Islet of Langerhans (tissue), 1 donor: Measurements from ENCODE around the gene CD52.

Source experiments
- FAIRE-seq: peaks from one replicate; lab custom pipeline; 2011; peaks lifted over from hg19 to GRCh38; lab: Jason Lieb, UNC

CD52 gene

DNA sequence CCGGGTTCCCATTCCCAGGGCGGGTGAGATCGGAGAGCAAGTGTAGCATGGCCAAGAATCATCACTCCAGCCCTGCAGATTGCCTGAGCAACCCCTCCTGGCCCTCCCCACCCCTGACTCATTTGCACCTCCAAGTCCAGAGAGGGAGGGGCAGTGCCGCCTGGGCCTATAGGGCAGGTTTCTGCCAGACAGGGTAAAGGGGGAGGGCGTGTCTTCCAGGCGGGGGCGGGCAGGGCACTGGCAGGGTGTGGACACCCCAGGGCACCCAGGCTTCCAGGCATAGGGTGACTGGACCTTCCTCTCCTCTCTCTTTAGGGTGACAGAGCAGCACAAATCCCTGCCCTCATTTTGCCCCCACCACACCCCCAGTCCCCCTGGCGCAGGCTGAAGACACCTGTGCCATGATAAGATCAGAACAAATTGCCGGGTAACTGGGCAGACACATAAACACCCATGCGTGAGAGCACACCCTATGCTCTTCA is 39.4 kb downstream of the CD52 start:
- FAIRE-seq = no peak

DNA sequence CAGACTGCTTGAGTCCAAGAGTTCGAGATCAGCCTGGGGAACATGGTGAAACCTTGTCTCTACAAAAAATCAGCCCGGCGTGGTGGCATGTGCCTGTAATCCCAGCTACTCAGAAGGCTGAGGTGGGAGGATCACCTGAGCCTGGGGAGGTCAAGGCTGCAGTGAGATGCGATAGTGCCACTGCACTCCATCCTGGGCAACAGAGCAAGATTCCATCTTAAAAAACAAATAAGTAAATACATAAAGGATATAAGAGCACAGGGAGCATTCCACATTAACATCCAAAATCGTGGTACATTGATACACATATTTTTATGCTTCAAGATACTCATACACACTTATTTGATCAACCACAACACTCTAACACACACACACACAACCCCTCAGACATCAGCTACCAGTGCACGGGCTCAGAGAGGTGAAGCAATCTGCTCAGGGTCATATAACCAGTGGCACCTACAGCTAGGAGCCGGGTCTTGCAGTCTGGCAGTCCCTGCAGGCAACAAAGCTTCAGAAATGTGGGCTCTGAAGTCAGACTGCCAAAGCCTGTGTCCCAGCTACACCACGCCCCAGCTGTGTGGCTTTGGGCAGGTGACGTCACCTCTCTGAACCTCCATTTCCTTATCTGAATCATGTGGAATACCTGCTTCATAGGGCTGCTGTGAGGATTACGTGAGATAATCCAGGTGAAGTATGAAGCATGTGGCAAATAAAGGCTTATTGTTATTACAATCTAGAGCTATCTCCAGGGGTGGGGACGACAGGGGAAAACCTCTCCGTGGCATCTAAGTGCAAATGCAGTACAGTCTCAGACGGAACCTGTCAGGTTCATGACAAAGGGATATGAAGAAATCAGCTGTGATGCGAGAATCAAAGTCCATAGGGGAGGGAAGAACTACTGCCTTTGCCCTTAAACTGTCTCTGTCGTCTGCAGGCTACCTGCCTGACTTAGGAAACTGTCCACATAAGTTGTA is 40.9 kb downstream of the CD52 start:
- FAIRE-seq = no peak

DNA sequence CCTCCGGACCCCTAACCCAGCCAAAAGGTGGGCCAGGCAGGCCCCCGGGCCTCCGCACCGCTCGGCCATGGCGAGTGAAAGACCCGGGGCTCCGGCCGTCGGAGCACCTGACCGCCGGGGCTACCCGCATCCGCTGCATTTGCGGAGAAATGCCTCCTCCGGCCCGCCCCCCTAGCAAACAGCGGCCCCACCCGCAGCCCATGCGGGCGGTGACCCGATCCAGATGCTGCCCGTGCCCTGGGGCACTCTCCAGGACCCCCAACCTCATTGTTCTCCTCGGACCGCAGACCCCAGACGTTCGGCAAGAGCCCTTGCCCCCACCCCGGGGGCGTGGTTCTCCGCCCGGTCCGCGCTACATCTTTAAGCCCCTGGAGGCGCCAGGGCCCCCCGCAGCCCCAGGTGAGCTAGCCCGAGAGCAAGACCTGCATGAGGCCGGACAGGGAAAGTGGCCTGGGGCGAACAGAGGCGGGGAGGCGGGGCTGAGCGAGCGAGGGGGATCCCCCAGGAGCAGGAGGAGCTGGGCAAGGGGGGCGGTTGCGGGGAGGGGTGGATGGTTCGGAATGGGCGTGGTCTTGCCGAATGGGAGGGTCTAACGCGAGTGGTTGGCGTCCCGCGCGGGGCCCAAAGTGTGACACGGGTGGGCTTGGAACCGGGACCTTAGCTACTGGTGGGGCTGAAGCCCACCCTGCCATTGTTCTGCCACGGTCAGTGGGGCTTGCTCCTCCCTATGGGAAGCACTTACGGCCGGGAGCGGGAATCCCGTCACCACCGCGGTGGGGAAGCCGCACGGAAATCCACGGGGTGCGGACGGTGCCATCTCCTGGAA is 42.4 kb downstream of the CD52 start:
- FAIRE-seq = no peak

DNA sequence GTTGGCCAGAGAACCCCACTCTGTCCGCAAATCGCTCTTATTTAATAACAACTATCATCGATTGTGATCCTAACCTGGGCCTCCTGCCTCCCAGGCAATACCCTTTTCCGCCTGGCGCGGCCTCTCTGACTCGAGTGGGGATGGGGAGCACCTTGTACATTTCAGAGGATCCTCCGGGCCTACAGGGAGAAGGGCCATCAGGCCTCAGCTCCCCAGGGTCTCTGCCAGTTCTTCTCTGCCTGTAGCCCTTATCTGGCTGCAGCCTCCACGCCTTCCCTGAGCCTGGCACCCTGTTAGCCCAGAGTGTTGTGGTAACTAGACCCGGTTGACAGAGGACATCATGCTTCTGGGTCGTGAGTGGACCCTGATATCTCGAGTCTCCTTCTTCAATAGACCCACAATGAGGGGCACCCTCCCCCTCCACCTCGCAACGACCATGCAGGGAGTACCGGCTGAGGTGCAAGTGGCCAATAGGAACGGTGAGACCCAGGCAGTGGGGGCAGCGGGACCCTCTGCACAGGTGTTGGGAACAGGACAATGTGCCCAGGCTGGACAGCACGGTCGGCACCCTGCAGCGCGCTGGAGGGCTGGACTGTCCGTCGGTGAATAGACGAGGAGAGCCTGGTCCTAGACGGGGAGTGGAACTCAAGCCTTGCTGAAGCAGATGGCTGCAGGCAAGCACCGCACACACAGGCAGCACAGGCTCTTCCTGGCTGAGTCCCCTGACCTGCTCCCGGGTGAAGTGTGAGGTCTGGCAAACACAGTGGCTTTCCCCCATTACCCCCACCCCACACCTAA is 43.2 kb downstream of the CD52 start:
- FAIRE-seq = no peak

DNA sequence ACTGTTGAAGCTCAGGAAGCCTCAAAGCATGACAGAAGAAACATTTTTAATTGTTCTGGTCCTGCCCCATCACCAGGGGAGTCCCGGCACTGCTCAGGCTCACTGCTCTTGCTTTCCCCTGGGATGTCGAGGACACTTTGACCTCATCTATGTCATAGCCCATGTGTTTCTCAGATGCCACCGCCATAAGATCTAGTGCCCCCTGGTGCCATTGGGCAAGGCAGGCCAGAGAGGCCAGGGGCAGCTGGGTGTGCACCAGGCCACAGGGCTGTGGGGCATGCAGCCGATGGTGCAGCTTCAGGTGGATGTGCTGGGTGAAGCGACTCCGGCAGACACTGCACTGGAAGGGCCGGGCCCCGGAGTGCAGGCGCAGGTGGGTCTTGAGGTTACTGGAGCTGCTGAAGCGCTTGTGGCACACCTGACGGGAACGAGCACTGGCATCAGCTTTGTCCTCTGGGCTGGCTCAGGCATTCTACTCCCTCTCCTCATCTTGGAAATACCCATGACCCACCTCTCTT is 43.9 kb downstream of the CD52 start:
- no peak for FAIRE-seq

DNA sequence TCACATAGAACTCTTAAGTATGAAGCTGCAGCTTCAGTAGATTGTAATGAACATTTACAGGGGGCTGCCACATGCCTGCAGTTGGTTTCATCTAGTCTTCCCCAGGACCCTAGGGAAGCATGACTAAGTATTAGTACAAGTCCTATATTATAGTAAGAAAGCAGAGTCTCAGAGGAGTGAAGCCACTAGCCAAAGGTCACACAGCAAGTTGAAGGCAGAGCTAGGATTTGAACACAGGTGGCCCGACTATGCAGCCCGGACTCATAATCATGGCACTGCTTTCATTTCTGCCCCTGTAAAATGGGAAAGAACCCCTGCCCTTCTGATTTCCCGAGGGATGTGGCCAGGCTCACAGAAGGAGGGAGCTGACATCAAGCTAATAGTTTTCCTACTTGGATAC is 44.6 kb downstream of the CD52 start:
- no peak for FAIRE-seq

DNA sequence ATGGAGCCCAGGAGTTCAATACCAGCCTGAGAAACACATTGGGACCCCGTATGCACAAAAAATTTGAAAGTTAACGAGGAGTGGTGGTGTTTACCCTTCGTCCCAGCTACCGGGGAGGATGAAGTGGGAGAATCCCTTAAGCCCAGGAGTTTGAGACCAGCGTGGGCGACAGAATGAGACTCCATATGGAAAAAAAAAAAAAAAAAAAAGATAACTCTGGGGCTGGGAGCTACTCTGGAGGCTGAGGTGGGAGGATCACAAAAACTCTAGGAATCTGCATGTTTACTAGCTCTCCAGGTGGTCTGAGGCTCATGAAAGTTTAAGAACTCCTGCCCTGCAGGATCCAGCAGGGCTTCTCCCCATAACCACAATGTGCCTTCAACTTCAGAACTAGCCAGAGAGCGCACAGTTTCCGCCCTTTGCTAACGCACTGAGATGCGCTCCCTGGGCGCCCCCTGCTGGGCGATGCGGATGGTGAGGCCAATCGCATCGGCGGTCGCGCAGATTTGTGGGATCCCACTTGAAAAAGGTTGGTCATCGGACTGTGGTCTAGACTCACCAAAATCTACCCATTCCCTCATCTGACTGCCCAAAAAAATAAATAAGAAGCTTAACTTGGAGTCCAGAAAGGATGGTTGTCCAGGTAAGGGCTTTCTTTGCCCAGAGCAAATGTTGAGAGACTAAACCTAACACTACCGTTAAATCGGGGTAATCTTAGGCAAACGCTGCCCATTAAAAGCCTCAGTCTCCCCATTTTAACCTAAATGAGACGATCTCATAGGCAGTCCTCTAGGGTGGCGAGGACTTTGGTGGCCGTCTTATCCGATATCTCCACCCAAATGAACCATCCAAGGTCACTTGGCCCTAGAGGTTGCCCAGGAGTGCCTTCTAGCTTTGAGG is 46.0 kb downstream of the CD52 start:
- no peak for FAIRE-seq

DNA sequence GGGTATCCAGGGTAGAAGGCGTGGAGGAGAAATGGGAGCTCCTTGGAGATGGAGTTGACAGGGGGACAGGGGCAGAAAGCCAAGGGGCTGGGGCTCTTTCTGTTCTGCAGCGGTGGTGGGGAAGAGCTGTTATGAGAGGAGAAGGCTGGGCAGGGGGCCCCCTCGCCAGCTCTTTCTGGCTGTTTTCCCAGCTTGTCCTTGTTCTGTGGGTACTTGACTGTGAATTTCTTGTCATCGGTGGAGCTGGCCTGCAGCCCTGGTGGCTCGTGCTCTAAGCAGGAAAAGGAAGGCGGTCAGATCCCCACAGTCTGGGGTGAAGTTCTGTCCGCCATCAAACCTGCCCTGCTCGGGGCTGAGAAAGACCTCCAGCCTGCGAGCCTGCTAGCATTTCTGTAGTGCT is 47.2 kb downstream of the CD52 start:
- FAIRE-seq = no peak

DNA sequence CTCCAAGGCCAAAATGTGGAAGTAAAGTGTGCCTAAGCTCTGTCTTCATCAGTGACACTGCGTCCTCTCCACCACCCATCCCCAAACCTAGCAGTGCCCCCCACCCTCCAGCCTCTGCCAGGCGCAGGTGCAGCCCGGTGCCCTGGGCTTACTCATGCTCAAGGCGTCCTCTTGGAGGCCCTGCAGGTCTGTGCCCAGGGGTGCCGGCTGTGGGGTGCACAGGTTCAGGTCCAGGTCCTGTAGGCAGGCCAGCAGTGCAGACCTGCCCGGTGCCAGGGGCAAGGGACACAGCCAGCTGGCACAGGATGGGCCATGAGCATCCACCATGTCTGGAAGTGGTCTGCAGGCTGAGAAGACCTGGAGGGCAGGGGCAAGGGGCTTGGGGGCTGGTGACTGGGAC is 49.7 kb downstream of the CD52 start:
- FAIRE-seq = no peak

DNA sequence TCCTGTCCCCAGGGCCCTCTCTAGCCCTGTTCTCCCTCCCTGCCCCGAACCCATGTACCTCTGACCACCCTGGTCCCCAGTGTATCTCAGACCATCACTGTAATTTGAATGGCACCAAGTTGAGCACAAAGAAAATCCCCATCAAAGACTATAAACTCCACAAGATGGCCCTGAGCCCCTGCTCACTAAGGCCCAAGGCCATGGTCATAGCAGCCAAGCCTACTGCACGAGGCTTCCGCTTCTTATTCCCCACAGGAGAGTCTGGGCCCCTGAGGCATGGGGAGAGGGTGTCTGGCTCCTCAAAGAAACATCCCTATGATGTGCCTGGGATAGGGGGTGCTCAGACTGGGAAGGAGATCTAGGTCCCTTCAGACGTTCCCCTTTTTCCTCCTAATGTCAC is 50.2 kb downstream of the CD52 start:
- FAIRE-seq = no peak

DNA sequence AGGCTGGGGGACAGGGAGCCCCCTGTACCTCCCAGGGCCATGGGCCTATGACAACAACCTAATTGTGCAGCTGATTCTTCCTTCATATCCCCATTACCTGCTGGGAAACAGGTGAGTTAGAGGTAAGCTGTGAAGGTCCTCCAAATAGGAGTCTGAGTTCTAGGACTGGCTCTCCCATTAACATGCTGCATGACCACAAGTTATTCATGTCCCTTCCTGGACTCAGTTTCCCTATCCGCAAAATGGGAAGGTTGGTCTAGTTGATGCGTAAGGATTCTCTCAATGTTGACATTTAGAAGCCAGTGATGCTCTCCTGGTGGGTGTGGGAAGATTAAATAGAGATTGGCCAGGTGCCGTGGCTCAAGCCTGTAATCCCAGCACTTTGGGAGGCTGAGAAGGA is 50.7 kb downstream of the CD52 start:
- no peak for FAIRE-seq
